Neural progenitor cell (in vitro differentiated cells): ENCODE data around the gene NOXO1. TPM values are rescaled to one million over a fixed set of nuclear protein-coding genes. Genes with fewer than 3 reads are reported as not detected.

ENCODE experiments used
- DNase-seq: peaks from one replicate; pipeline ENCODE4 v3.0.0-alpha.2; 2016; ENCODE audit warnings: low spot score
- H2AFZ ChIP-seq: fragments of 200-600 bp; sonication (generic); replicated peaks from 2 replicates; pipeline ENCODE4 v1.6.1; 2016; ENCODE audit warnings: antibody characterized with exemption
- H3F3A ChIP-seq: fragments of 200-600 bp; sonication (generic); 2 replicates; pipeline ENCODE4 v1.6.1; 2016; ENCODE audit warnings: antibody characterized with exemption, low read depth
- H3K27ac ChIP-seq: fragments of 200-600 bp; sonication (generic); 2 replicates; pipeline ENCODE4 v1.5.1; 2016; ENCODE audit warnings: mild to moderate bottlenecking
- H3K27me3 ChIP-seq: fragments of 200-600 bp; sonication (generic); 2 replicates; pipeline ENCODE4 v1.6.1; 2016; ENCODE audit warnings: mild to moderate bottlenecking, moderate library complexity
- H3K36me3 ChIP-seq: fragments of 200-600 bp; sonication (generic); 2 replicates; pipeline ENCODE4 v1.5.1; 2016
- H3K4me1 ChIP-seq: fragments of 200-600 bp; sonication (generic); 2 replicates; pipeline ENCODE4 v1.6.1; 2016; ENCODE audit warnings: mixed run types
- H3K4me2 ChIP-seq: fragments of 200-600 bp; sonication (generic); 2 replicates; pipeline ENCODE4 v1.6.1; 2016
- H3K4me3 ChIP-seq: fragments of 200-600 bp; sonication (generic); 2 replicates; pipeline ENCODE4 v1.5.1; 2016
- H3K79me2 ChIP-seq: fragments of 200-600 bp; sonication (generic); 2 replicates; pipeline ENCODE4 v1.6.1; 2016; ENCODE audit warnings: low read depth
- H3K9ac ChIP-seq: fragments of 200-600 bp; sonication (generic); 2 replicates; pipeline ENCODE4 v1.6.1; 2016
- H3K9me3 ChIP-seq: fragments of 200-600 bp; sonication (generic); 2 replicates; pipeline ENCODE4 v1.5.1; 2016; ENCODE audit warnings: low read depth
- H4K20me1 ChIP-seq: fragments of 200-600 bp; sonication (generic); 2 replicates; pipeline ENCODE4 v1.6.1; 2016; ENCODE audit warnings: low read depth
- H3K27ac Mint-ChIP-seq: 3 replicates; pipeline ENCODE4 v1.8.0; 2021; ENCODE audit warnings: mixed read lengths
- H3K27me3 Mint-ChIP-seq: 2 replicates; pipeline ENCODE4 v1.8.0; 2022; ENCODE audit warnings: low read depth, mild to moderate bottlenecking, inconsistent platforms, moderate library complexity, mixed read lengths; ENCODE audit not compliant: insufficient read depth
- H3K36me3 Mint-ChIP-seq: 3 replicates; pipeline ENCODE4 v1.8.0; 2021; ENCODE audit warnings: mixed read lengths
- H3K4me1 Mint-ChIP-seq: 3 replicates; pipeline ENCODE4 v1.8.0; 2021; ENCODE audit warnings: mixed read lengths
- H3K4me3 Mint-ChIP-seq: 3 replicates; pipeline ENCODE4 v1.8.0; 2021; ENCODE audit warnings: mild to moderate bottlenecking, moderate library complexity, mixed read lengths
- H3K9me3 Mint-ChIP-seq: 3 replicates; pipeline ENCODE4 v1.8.0; 2020; ENCODE audit warnings: mixed read lengths
- EZH2 ChIP-seq: fragments of 200-600 bp; sonication (generic); IDR thresholded peaks from 2 replicates; pipeline ENCODE4 v1.6.1; 2017; ENCODE audit warnings: antibody characterized with exemption, mild to moderate bottlenecking, moderate library complexity
- EZH2phosphoT487 ChIP-seq: fragments of 200-600 bp; sonication (generic); IDR thresholded peaks from 2 replicates; pipeline ENCODE4 v1.6.1; 2017; ENCODE audit warnings: antibody characterized with exemption
- total RNA-seq: library from RNA; depleted of rRNA; stranded (reverse); fragments of >200 nt; gene quantifications from 2 replicates; pipeline ENCODE4 v1.2.3, GENCODE V29; 2015; ENCODE audit warnings: low replicate concordance
- TF ChIP-seq, protein P1 (sequence below): fragments of 200-600 bp; sonication (generic); IDR thresholded peaks from 2 replicates; pipeline ENCODE4 v1.5.1; 2017; ENCODE audit warnings: antibody characterized with exemption, mild to moderate bottlenecking

The NOXO1 gene
- total RNA-seq, 1 donor from 2014 or later, result not detected

GRCh38 chr16:2008009-2008526 lies 26.8 kb upstream of the NOXO1 start:
- Mint-ChIP-seq H3K4me3 (peak overlapping the region; percentile 88), H3K27ac (no peak overlapping the region), H3K9me3 (no peaks in the 10 kb centered on the region), H3K36me3 (peaks cover 3% of the 10 kb centered on the region), H3K27me3 (peaks cover 2% of the 10 kb centered on the region), H3K4me1 (peaks cover 34% of the 10 kb centered on the region)
- Histone ChIP-seq H3K4me1 (peaks cover 17% of the 10 kb centered on the region), H3K4me2 (peak overlapping the region; percentile 89), H3K27ac (no peak overlapping the region), H3F3A (peaks cover 30% of the 10 kb centered on the region), H3K9me3 (no peaks in the 10 kb centered on the region), H3K9ac (peak overlapping the region; percentile 88), H2AFZ (no peak overlapping the region), H3K36me3 (no peaks in the 10 kb centered on the region), H4K20me1 (peaks cover 60% of the 10 kb centered on the region), H3K27me3 (no peaks in the 10 kb centered on the region), H3K79me2 (peaks cover 51% of the 10 kb centered on the region), H3K4me3 (peak overlapping the region; percentile 100)
- no peak for TF ChIP-seq EZH2phosphoT487
- TF ChIP-seq, protein P1, sequence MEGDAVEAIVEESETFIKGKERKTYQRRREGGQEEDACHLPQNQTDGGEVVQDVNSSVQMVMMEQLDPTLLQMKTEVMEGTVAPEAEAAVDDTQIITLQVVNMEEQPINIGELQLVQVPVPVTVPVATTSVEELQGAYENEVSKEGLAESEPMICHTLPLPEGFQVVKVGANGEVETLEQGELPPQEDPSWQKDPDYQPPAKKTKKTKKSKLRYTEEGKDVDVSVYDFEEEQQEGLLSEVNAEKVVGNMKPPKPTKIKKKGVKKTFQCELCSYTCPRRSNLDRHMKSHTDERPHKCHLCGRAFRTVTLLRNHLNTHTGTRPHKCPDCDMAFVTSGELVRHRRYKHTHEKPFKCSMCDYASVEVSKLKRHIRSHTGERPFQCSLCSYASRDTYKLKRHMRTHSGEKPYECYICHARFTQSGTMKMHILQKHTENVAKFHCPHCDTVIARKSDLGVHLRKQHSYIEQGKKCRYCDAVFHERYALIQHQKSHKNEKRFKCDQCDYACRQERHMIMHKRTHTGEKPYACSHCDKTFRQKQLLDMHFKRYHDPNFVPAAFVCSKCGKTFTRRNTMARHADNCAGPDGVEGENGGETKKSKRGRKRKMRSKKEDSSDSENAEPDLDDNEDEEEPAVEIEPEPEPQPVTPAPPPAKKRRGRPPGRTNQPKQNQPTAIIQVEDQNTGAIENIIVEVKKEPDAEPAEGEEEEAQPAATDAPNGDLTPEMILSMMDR, result no peak
- TF ChIP-seq EZH2, result no peak
- no peak for DNase-seq

DNA sequence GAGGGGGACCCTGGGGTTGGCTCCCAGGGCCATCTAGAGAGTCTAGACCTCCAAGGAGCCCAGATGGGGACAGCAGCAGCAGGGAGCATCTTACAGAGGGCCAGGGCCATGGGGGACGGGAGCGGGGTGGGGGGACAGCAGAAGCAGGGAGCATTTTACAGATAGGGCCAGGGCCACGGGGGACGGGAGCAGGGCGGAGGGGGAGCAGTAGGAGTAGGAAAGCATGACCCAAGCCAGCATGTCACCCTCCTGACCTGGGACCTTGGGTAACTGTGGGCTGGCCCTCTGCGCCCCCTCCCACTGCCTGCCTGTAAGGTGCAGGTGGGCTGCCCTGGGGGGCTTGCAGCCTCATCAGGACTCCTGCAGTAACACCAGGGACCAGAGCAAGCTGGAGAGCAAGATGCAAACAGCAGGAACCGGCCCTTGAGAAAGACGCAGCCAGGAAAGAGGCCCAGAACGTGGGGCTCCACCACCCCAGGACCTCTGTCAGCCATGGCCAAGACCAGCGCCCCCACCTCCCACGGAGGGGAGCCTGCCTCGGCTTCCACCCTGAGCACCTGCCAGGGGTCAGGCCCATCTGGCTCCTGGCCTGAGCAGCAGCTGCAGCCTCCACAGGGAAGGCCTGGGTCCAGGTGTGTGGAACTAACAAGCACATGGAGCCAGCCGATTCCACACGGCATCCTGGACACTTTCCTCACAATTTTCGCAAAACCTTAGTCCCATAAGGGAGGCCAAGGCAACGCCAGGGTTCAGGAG lies 26.0 kb upstream of the NOXO1 start:
- H3K4me1 Mint-ChIP-seq, result peaks cover 34% of the 10 kb centered on the region
- no peak overlapping the region for H2AFZ ChIP-seq
- DNase-seq, result no peak
- peaks cover 62% of the 10 kb centered on the region for H4K20me1 ChIP-seq
- no peak overlapping the region for H3K27ac ChIP-seq
- no peaks in the 10 kb centered on the region for H3K36me3 ChIP-seq
- peaks cover 4% of the 10 kb centered on the region for H3K36me3 Mint-ChIP-seq
- peak overlapping the region; percentile 89 for H3K4me2 ChIP-seq
- H3K4me1 ChIP-seq, result peaks cover 17% of the 10 kb centered on the region
- H3K27ac Mint-ChIP-seq, result no peak overlapping the region
- TF ChIP-seq EZH2phosphoT487, result no peak
- peaks cover 52% of the 10 kb centered on the region for H3K79me2 ChIP-seq
- H3K27me3 ChIP-seq, result no peaks in the 10 kb centered on the region
- peaks cover 2% of the 10 kb centered on the region for H3K27me3 Mint-ChIP-seq
- no peak overlapping the region for H3K4me3 ChIP-seq
- H3F3A ChIP-seq, result peaks cover 30% of the 10 kb centered on the region
- peak overlapping the region; percentile 88 for H3K4me3 Mint-ChIP-seq
- H3K9me3 Mint-ChIP-seq, result no peaks in the 10 kb centered on the region
- no peaks in the 10 kb centered on the region for H3K9me3 ChIP-seq
- no peak overlapping the region for H3K9ac ChIP-seq

DNA sequence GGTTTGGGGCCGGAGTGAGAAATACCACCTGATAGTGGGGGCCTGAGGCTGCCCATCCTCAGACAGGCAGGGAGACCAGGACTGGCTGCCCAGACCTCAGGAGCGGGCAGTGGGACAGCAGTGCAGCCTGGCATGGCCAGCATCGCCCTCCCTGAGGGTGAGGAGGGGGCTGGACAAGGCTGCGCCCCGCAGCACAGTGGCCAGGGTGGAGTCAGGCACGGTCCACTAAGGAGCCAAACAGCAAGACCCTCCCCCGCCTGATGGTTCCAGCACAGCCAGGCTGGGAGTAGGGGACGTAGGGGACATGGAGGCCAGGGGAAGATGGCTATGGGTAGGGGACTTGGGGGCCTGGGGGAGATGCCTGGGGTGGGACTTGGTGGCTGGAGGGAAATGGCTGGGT lies 25.0 kb upstream of the NOXO1 start:
- Histone ChIP-seq H3K4me2 (no peak overlapping the region), H4K20me1 (peaks cover 66% of the 10 kb centered on the region), H3K4me3 (no peak overlapping the region)

GRCh38 chr16:2005646-2006045 lies 24.4 kb upstream of the NOXO1 start:
- no peak overlapping the region for H3K9ac ChIP-seq
- peaks cover 4% of the 10 kb centered on the region for H3K36me3 Mint-ChIP-seq
- peaks cover 2% of the 10 kb centered on the region for H3K27me3 Mint-ChIP-seq
- no peak overlapping the region for H3K4me2 ChIP-seq
- TF ChIP-seq EZH2phosphoT487 (no peak), EZH2 (no peak)
- TF ChIP-seq, protein P1, result no peak
- H3K9me3 Mint-ChIP-seq, result no peaks in the 10 kb centered on the region
- H3K4me1 Mint-ChIP-seq, result peaks cover 34% of the 10 kb centered on the region
- peaks cover 17% of the 10 kb centered on the region for H3K4me1 ChIP-seq
- no peaks in the 10 kb centered on the region for H3K36me3 ChIP-seq
- H3K4me3 ChIP-seq, result no peak overlapping the region
- peaks cover 52% of the 10 kb centered on the region for H3K79me2 ChIP-seq
- H2AFZ ChIP-seq, result no peak overlapping the region
- H3K27me3 ChIP-seq, result no peaks in the 10 kb centered on the region
- peaks cover 66% of the 10 kb centered on the region for H4K20me1 ChIP-seq
- no peak overlapping the region for H3K27ac ChIP-seq
- H3F3A ChIP-seq, result peaks cover 28% of the 10 kb centered on the region
- DNase-seq, result no peak
- H3K27ac Mint-ChIP-seq, result no peak overlapping the region
- H3K9me3 ChIP-seq, result no peaks in the 10 kb centered on the region
- H3K4me3 Mint-ChIP-seq, result no peak overlapping the region

More for the DNA sequence above, 25.0 kb upstream of the NOXO1 start:
- Mint-ChIP-seq H3K27ac (peak overlapping the region; percentile 57), H3K4me3 (peak overlapping the region; percentile 71), H3K36me3 (peaks cover 4% of the 10 kb centered on the region), H3K27me3 (peaks cover 2% of the 10 kb centered on the region), H3K9me3 (no peaks in the 10 kb centered on the region), H3K4me1 (peaks cover 34% of the 10 kb centered on the region)
- H2AFZ ChIP-seq, result no peak overlapping the region
- peaks cover 30% of the 10 kb centered on the region for H3F3A ChIP-seq
- H3K27ac ChIP-seq, result no peak overlapping the region
- H3K9ac ChIP-seq, result no peak overlapping the region
- peaks cover 17% of the 10 kb centered on the region for H3K4me1 ChIP-seq
- no peaks in the 10 kb centered on the region for H3K27me3 ChIP-seq
- DNase-seq, result no peak
- no peaks in the 10 kb centered on the region for H3K9me3 ChIP-seq
- TF ChIP-seq EZH2, result no peak
- H3K36me3 ChIP-seq, result no peaks in the 10 kb centered on the region
- H3K79me2 ChIP-seq, result peaks cover 52% of the 10 kb centered on the region
